ENCODE measurements around the gene SYCP2. TPM values are rescaled to one million over a fixed set of nuclear protein-coding genes. Genes with fewer than 3 reads are reported as not detected.

SYCP2 gene
- total and polyA plus RNA-seq, 2 experiments from 2014 or later = 1.1 to 1.5 TPM

DNA sequence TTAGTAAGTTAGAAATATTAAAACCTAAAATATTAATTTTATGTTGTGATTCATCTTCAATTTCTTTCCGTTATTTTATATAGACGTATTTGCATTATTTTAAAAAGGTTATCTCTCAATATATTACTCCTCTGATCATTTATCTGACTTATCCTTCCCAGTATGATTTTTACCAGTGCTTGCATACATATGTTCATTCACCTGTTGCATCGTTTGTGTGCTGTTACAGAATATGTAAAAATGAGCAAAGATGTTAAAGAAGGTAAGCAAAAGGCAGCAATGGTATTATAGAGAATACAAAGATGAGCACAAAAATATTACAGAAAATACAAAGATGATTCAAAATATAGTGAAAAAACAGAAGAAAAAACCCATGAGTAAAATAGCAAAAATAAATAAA lies 48.9 kb downstream of the SYCP2 start:
- DNase-seq (ENCODE audit: low spot score) = no peak
- Histone ChIP-seq H3K36me3 (replicated peaks; ENCODE audit: insufficient read depth, low read depth) (no peaks in the 10 kb centered on the region), H3K9me2 (replicated peaks; ENCODE audit: insufficient read depth) (no peaks in the 10 kb centered on the region), H3K4me1 (ENCODE audit: insufficient read depth) (no peaks in the 10 kb centered on the region), H2AFZ (no peak overlapping the region), H3K79me2 (no peaks in the 10 kb centered on the region), H3K27ac (no peak overlapping the region), H3K9me3 (ENCODE audit: low read depth) (no peaks in the 10 kb centered on the region), H3K27me3 (no peaks in the 10 kb centered on the region), H3K4me2 (no peak overlapping the region), H4K20me1 (ENCODE audit: insufficient read depth, poor library complexity, severe bottlenecking) (no peaks in the 10 kb centered on the region), H3K4me3 (no peak overlapping the region)
- 78% methylated on average over 3 of the region's 3 CpGs for WGBS (ENCODE audit: low lambda C conversion rate, missing lambda C conversion rate)
- TF ChIP-seq, protein P1, sequence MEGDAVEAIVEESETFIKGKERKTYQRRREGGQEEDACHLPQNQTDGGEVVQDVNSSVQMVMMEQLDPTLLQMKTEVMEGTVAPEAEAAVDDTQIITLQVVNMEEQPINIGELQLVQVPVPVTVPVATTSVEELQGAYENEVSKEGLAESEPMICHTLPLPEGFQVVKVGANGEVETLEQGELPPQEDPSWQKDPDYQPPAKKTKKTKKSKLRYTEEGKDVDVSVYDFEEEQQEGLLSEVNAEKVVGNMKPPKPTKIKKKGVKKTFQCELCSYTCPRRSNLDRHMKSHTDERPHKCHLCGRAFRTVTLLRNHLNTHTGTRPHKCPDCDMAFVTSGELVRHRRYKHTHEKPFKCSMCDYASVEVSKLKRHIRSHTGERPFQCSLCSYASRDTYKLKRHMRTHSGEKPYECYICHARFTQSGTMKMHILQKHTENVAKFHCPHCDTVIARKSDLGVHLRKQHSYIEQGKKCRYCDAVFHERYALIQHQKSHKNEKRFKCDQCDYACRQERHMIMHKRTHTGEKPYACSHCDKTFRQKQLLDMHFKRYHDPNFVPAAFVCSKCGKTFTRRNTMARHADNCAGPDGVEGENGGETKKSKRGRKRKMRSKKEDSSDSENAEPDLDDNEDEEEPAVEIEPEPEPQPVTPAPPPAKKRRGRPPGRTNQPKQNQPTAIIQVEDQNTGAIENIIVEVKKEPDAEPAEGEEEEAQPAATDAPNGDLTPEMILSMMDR (IDR thresholded peaks at IDR 0.05; ENCODE audit: poor library complexity) = no peak
- TF ChIP-seq EZH2 (IDR thresholded peaks at IDR 0.05; ENCODE audit: borderline replicate concordance) (no peak), EZH2phosphoT487 (IDR thresholded peaks at IDR 0.05; ENCODE audit: low read depth, severe bottlenecking, unreplicated experiment) (no peak)

DNA sequence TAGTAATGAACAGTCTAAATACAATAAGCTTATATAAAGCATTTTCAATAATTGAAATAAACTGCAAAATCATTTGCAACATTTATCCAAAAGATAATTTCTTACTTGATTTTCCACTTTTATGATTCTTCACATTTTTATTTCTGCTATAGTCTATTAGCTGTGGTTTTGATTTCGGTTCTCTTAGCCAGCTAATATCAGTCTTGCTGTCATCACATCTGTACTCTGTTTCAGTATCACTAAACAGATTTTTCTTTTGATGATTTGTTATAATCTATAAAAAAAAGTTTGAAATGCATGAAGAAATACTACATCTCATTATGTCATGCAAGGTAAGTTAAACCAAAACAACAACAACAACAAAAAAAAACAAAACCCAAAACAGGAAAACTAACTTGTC lies 53.2 kb downstream of the SYCP2 start:
- WGBS (ENCODE audit: low lambda C conversion rate, missing lambda C conversion rate) = 91% methylated on average over 1 of the region's 1 CpG
- no peak overlapping the region for H3K27ac ChIP-seq
- no peak overlapping the region for H2AFZ ChIP-seq
- H3K9me3 ChIP-seq (ENCODE audit: low read depth) = no peaks in the 10 kb centered on the region
- no peak overlapping the region for H3K4me3 ChIP-seq
- no peaks in the 10 kb centered on the region for H3K79me2 ChIP-seq
- no peaks in the 10 kb centered on the region for H3K9me2 ChIP-seq (replicated peaks; ENCODE audit: insufficient read depth)
- no peaks in the 10 kb centered on the region for H3K36me3 ChIP-seq (replicated peaks; ENCODE audit: insufficient read depth, low read depth)
- no peaks in the 10 kb centered on the region for H3K4me1 ChIP-seq (ENCODE audit: insufficient read depth)
- H4K20me1 ChIP-seq (ENCODE audit: insufficient read depth, poor library complexity, severe bottlenecking) = no peaks in the 10 kb centered on the region
- no peaks in the 10 kb centered on the region for H3K27me3 ChIP-seq
- TF ChIP-seq, protein P1 (IDR thresholded peaks at IDR 0.05; ENCODE audit: poor library complexity) = no peak
- TF ChIP-seq EZH2phosphoT487 (IDR thresholded peaks at IDR 0.05; ENCODE audit: low read depth, severe bottlenecking, unreplicated experiment) (no peak), EZH2 (IDR thresholded peaks at IDR 0.05; ENCODE audit: borderline replicate concordance) (no peak)
- H3K4me2 ChIP-seq = no peak overlapping the region
- no peak for DNase-seq (ENCODE audit: low spot score)

GRCh38 chr20:59873409-59873808 lies 60.0 kb downstream of the SYCP2 start:
- H3K9me3 ChIP-seq (ENCODE audit: low read depth) = no peaks in the 10 kb centered on the region
- no peak overlapping the region for H3K4me3 ChIP-seq
- H3K27ac ChIP-seq = no peak overlapping the region
- WGBS (ENCODE audit: low lambda C conversion rate, missing lambda C conversion rate) = 87% methylated on average over 1 of the region's 1 CpG
- H2AFZ ChIP-seq = no peak overlapping the region
- no peaks in the 10 kb centered on the region for H3K4me1 ChIP-seq (ENCODE audit: insufficient read depth)
- no peaks in the 10 kb centered on the region for H3K36me3 ChIP-seq (replicated peaks; ENCODE audit: insufficient read depth, low read depth)
- no peak overlapping the region for H3K4me2 ChIP-seq
- DNase-seq (ENCODE audit: low spot score) = no peak
- H3K79me2 ChIP-seq = no peaks in the 10 kb centered on the region
- TF ChIP-seq EZH2 (IDR thresholded peaks at IDR 0.05; ENCODE audit: borderline replicate concordance) (no peak), EZH2phosphoT487 (IDR thresholded peaks at IDR 0.05; ENCODE audit: low read depth, severe bottlenecking, unreplicated experiment) (no peak)
- TF ChIP-seq, protein P1 (IDR thresholded peaks at IDR 0.05; ENCODE audit: poor library complexity) = no peak
- no peaks in the 10 kb centered on the region for H4K20me1 ChIP-seq (ENCODE audit: insufficient read depth, poor library complexity, severe bottlenecking)
- no peaks in the 10 kb centered on the region for H3K9me2 ChIP-seq (replicated peaks; ENCODE audit: insufficient read depth)
- no peaks in the 10 kb centered on the region for H3K27me3 ChIP-seq

DNA sequence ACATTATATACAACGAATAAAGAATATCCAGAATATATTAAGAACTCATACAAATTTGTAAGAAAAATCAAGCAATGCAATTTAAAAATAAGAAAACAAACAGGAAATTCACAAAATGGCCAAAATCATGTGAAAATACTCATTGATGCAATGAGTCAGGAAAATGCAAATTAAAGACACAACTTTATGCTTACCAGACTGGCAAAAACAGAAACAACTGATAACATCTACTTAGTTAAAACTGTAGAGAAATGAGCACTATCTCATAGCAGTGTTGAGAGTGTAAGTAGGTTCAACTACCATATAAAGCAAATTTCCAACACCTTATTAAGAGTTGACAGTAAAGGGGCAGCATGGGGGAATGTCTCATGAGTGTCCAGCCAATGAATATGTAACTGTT lies 62.3 kb downstream of the SYCP2 start:
- TF ChIP-seq, protein P1 (IDR thresholded peaks at IDR 0.05; ENCODE audit: poor library complexity) = no peak
- no peak for TF ChIP-seq EZH2 (IDR thresholded peaks at IDR 0.05; ENCODE audit: borderline replicate concordance)
- WGBS (ENCODE audit: low lambda C conversion rate, missing lambda C conversion rate) = 73% methylated on average over 1 of the region's 1 CpG
- Histone ChIP-seq H4K20me1 (ENCODE audit: insufficient read depth, poor library complexity, severe bottlenecking) (no peaks in the 10 kb centered on the region), H3K4me2 (no peak overlapping the region), H3K4me3 (no peak overlapping the region), H3K36me3 (replicated peaks; ENCODE audit: insufficient read depth, low read depth) (no peaks in the 10 kb centered on the region), H3K27me3 (no peaks in the 10 kb centered on the region), H3K79me2 (no peaks in the 10 kb centered on the region), H3K4me1 (ENCODE audit: insufficient read depth) (no peaks in the 10 kb centered on the region), H3K9me3 (ENCODE audit: low read depth) (no peaks in the 10 kb centered on the region), H3K27ac (no peak overlapping the region), H2AFZ (no peak overlapping the region), H3K9me2 (replicated peaks; ENCODE audit: insufficient read depth) (no peaks in the 10 kb centered on the region)
- DNase-seq (ENCODE audit: low spot score) = no peak
